GM06990 (cell line): ENCODE data around the gene C15orf62.

Experiments used
- DNase-seq: peaks from one replicate; pipeline ENCODE4 v3.0.0-alpha.2; 2011; ENCODE audit not compliant: insufficient read length; ENCODE audit errors: extremely low read depth
- H3K27me3 ChIP-seq: replicated peaks from 2 replicates; pipeline ENCODE4 v1.6.0; 2011; ENCODE audit warnings: low read length; ENCODE audit not compliant: control insufficient read depth, insufficient read depth
- H3K36me3 ChIP-seq: 2 replicates; pipeline ENCODE4 v1.5.1; 2011; ENCODE audit warnings: low read length; ENCODE audit not compliant: control insufficient read depth, insufficient read depth
- H3K4me3 ChIP-seq: replicated peaks from 2 replicates; pipeline ENCODE4 v1.5.1; 2011; ENCODE audit warnings: low read depth, mild to moderate bottlenecking, control low read depth, low read length
- TF ChIP-seq, protein P1 (sequence below): IDR thresholded peaks from 2 replicates; pipeline ENCODE4 v1.5.1; 2011; ENCODE audit warnings: low read length, control low read depth, mild to moderate bottlenecking, inconsistent platforms; ENCODE audit not compliant: insufficient read depth, poor library complexity, severe bottlenecking

C15orf62 gene

DNA sequence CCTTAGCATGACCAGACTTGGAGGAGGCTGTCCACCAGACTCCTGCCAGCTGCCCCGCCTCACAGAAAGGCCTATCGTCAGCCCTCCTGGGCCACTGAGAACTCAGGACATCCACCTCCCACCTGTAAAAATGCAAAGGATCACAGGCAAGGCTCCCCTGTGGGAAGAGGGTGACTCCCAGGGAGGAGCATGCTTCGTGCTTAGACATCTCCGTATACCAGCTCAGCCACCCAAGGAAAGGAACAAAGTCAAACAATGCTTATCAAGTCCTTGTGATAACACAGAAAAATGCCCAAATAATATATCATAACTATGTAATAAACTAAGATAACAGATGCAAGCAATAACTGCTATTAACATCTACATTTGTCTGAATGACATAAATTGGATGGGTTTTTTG, 18.9 kb upstream of the C15orf62 start:
- H3K36me3 ChIP-seq: peaks cover 17% of the 10 kb centered on the region
- H3K27me3 ChIP-seq: no peaks in the 10 kb centered on the region
- TF ChIP-seq, protein P1, sequence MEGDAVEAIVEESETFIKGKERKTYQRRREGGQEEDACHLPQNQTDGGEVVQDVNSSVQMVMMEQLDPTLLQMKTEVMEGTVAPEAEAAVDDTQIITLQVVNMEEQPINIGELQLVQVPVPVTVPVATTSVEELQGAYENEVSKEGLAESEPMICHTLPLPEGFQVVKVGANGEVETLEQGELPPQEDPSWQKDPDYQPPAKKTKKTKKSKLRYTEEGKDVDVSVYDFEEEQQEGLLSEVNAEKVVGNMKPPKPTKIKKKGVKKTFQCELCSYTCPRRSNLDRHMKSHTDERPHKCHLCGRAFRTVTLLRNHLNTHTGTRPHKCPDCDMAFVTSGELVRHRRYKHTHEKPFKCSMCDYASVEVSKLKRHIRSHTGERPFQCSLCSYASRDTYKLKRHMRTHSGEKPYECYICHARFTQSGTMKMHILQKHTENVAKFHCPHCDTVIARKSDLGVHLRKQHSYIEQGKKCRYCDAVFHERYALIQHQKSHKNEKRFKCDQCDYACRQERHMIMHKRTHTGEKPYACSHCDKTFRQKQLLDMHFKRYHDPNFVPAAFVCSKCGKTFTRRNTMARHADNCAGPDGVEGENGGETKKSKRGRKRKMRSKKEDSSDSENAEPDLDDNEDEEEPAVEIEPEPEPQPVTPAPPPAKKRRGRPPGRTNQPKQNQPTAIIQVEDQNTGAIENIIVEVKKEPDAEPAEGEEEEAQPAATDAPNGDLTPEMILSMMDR: no peak
- DNase-seq: no peak
- H3K4me3 ChIP-seq: no peak overlapping the region

DNA sequence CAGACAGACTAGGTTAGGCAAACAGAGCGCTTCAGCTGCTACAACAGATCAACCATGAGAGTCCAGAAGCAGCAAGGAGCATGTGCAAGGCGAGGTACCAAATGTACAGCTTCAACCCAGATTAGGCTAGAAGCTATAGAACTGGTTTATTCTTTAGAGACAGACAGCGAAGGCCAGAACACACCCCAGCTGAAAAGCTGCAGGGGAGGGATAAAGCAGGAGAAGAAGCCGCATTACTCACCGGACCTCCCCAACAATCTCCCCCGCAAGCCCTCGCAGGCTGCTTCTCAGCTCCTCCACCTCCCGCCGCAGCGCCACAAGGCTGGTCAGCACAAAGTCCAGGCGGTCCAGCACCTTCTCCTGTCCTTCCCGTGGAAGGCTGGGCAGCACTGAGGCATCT, 18.0 kb upstream of the C15orf62 start:
- TF ChIP-seq, protein P1: no peak
- H3K27me3 ChIP-seq: no peaks in the 10 kb centered on the region
- DNase-seq: no peak
- peaks cover 16% of the 10 kb centered on the region for H3K36me3 ChIP-seq
- no peak overlapping the region for H3K4me3 ChIP-seq

DNA sequence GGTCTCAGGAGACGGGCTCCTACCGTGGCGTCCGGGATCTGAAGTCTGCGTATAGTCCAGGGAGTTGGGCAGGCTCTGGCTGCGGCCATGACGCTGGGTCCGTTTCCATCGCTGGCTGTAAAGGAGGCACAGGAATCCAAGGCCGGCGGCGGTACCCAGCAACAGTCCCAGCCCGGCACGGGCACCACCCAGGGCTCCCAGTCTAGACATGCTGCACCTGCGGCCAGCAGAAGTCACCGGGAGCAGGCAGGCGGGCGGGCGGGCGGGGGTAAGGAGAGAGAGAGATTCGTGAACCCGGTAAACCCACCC, 15.3 kb upstream of the C15orf62 start:
- peaks cover 11% of the 10 kb centered on the region for H3K36me3 ChIP-seq
- DNase-seq: no peak
- no peaks in the 10 kb centered on the region for H3K27me3 ChIP-seq
- TF ChIP-seq, protein P1: no peak
- H3K4me3 ChIP-seq: peak overlapping the region; percentile 98

DNA sequence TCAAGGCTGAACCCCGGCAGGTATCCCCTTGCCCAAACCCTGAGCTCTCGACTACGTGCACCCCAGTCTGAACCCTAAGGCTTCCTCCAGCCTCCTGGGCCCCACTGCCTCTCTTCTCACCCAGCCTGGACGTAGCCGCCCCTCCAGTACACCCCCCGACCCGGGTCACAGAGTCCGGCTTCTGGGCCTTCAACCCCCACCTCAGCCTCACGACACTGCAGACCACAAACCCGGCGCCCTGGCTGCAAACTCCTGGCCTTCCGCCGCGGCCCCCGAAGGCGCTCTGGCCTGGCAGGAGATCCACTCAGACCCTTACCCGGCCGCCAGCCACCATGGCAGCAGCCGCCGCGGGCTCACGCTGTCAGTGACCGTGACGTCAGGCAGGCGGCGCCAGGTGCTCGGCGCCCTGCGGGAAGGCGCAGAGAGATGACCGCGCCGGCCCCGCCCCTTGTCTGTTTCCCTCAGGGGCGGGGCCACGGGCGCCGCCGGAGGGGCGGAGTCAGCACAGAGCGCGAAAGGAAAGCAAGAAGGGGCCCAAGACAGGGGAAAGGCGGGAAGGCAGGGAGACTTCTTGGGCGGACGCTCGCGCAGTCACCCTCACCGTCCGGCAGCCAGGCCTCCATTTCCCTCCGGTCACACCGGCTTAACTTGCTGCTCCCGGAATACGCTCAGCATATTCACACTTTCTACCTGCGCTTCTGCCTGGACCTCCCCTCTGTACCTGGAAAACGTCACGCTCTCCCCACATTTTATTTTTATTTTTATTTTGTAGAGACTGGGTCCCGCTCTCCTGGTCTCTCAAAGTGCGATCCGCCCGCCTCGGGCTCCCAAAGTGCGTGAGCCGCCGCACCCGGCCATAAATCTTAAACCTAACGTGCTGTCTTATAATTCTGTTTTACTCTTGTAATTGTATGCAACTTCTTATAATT, 14.6 kb upstream of the C15orf62 start, which contains the start of gene RMDN3:
TSS of gene RMDN3 (minus strand) at position 372 of the 929 bp plus-strand sequence. CDS start 471 bp downstream, outside the sequence.
- Histone ChIP-seq H3K27me3 (no peaks in the 10 kb centered on the region), H3K36me3 (peaks cover 11% of the 10 kb centered on the region), H3K4me3 (peak within 1 kb of the TSS; percentile 98)
- peak; percentile 97 for DNase-seq
- TF ChIP-seq, protein P1: no peak

DNA sequence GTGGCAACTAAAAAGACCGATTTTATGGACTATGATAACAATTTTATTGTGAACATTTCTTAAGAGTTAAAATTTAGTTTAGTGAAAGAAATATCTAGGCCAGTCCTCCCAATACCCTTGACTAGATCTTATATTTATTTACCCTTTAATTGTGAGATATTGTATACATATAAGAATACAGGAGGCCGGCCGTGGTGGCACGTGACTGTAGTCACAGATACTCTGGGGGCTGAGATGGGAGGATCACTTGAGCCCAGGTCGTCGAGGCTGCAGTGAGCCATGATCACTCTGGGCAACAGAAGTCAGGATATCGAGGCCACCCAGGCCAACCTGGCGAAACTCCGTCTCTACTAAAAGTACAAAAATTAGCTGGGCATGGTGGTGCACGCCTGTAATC, 14.0 kb upstream of the C15orf62 start:
- no peak for DNase-seq
- TF ChIP-seq, protein P1: no peak
- Histone ChIP-seq H3K36me3 (peaks cover 6% of the 10 kb centered on the region), H3K4me3 (peak overlapping the region; percentile 98), H3K27me3 (no peaks in the 10 kb centered on the region)
